OCI-LY3 (cell line): ENCODE data around the gene MTMR3.

Experiments used
- CTCF ChIP-seq: fragments of 200-600, 300-600 bp; sonication (generic); IDR thresholded peaks from 2 replicates; pipeline ENCODE4 v1.5.1; 2014; ENCODE audit warnings: antibody characterized with exemption, low read length, low read depth
- EZH2phosphoT487 ChIP-seq: fragments of 200-600 bp; shearing (Covaris generic); IDR thresholded peaks from 2 replicates; pipeline ENCODE4 v1.6.1; 2018; ENCODE audit warnings: antibody characterized with exemption, mixed run types, low read depth

GRCh38 chr22:29989446-29989845 is 106.5 kb downstream of the MTMR3 start:
- TF ChIP-seq CTCF: no peak
- TF ChIP-seq EZH2phosphoT487: no peak
